ENCODE measurements around the gene WWOX. TPM values are rescaled to one million over a fixed set of nuclear protein-coding genes. Genes with fewer than 3 reads are reported as not detected.

WWOX gene
- total RNA-seq, 1 experiment from 2014 or later, result 15.6 TPM

DNA sequence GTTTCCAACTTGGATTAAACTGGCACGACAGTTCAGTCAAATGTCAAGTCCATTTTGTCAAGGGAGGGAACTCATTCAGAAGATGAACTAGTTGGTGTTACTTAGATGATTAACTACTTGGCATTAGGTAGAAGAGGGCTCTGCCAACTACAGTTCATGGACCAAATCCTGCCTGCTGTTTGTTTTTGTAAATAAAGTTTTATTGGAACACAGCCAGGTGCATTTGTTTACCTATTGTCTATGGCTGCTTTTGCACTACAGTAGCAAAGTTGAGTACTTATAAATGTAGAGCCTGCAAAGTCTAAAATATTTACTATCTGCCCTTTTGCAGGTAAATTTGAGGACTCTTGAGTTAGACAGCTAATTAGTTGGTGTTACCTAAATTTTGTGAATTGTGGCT is 1091.1 kb downstream of the WWOX start:
- H3K14ac ChIP-seq (ENCODE audit: insufficient read depth, low read length), result no peak overlapping the region
- no peak overlapping the region for H3T11ph ChIP-seq (ENCODE audit: low read length)
- no peak overlapping the region for H2BK5ac ChIP-seq (ENCODE audit: insufficient read length, low read length)
- no peak overlapping the region for H3K56ac ChIP-seq (ENCODE audit: insufficient read length, low read depth, low read length)
- H3K4me2 ChIP-seq (ENCODE audit: insufficient read depth, insufficient read length, low read length), result no peak overlapping the region
- no peak for DNase-seq
- no peak overlapping the region for H3K18ac ChIP-seq (ENCODE audit: insufficient read length, low read depth, low read length)
- Mint-ChIP-seq H3K4me1 (peaks cover 19 to 26% of the 10 kb centered on the region in 2 experiments), H3K27ac (no peak overlapping the region), H3K4me3 (no peak overlapping the region), H3K36me3 (ENCODE audit: insufficient read depth in 1 of 3, low read depth in 3 of 3) (no peaks in the 10 kb centered on the region), H3K9me3 (peaks cover 0 to 3% of the 10 kb centered on the region in 2 experiments; a peak in 1 of 5 replicates), H3K27me3 (ENCODE audit: low read depth) (no peaks in the 10 kb centered on the region)
- H2AFZ ChIP-seq (ENCODE audit: low read length), result no peak overlapping the region
- H3K4ac ChIP-seq (ENCODE audit: low read depth, low read length), result no peak overlapping the region
- H3K23me2 ChIP-seq (ENCODE audit: insufficient read length, low read depth, low read length, poor library complexity, severe bottlenecking), result no peaks in the 10 kb centered on the region
- no peak overlapping the region for H2BK12ac ChIP-seq (ENCODE audit: insufficient read length, low read depth, low read length)
- H3K23ac ChIP-seq (ENCODE audit: insufficient read length, low read depth, low read length), result no peak overlapping the region
- TF ChIP-seq, protein P1, sequence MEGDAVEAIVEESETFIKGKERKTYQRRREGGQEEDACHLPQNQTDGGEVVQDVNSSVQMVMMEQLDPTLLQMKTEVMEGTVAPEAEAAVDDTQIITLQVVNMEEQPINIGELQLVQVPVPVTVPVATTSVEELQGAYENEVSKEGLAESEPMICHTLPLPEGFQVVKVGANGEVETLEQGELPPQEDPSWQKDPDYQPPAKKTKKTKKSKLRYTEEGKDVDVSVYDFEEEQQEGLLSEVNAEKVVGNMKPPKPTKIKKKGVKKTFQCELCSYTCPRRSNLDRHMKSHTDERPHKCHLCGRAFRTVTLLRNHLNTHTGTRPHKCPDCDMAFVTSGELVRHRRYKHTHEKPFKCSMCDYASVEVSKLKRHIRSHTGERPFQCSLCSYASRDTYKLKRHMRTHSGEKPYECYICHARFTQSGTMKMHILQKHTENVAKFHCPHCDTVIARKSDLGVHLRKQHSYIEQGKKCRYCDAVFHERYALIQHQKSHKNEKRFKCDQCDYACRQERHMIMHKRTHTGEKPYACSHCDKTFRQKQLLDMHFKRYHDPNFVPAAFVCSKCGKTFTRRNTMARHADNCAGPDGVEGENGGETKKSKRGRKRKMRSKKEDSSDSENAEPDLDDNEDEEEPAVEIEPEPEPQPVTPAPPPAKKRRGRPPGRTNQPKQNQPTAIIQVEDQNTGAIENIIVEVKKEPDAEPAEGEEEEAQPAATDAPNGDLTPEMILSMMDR (conservative IDR thresholded peaks at IDR 0.05), result no peak
- no peak overlapping the region for H2BK15ac ChIP-seq (ENCODE audit: low read depth, low read length)
- H3K27me3 ChIP-seq (ENCODE audit: insufficient read depth, low read length), result no peaks in the 10 kb centered on the region
- no peak overlapping the region for H4K91ac ChIP-seq (ENCODE audit: insufficient read length, low read depth, low read length)
- H4K5ac ChIP-seq (ENCODE audit: insufficient read length, low read depth, low read length), result no peak overlapping the region
- H3K79me1 ChIP-seq (ENCODE audit: insufficient read depth, low read depth, low read length, poor library complexity, severe bottlenecking), result no peaks in the 10 kb centered on the region
- no peak overlapping the region for H4K8ac ChIP-seq (replicated peaks; ENCODE audit: insufficient read length, low read depth, low read length)
- no peak overlapping the region for H3K27ac ChIP-seq (ENCODE audit: insufficient read length, low read depth, low read length)
- H2AK5ac ChIP-seq (ENCODE audit: insufficient read length, low read length), result no peak overlapping the region
- H3K4me1 ChIP-seq (ENCODE audit: insufficient read depth, low read length), result peaks cover 10% of the 10 kb centered on the region; the same call in 1 of the 2 replicates
- no peaks in the 10 kb centered on the region for H3K79me2 ChIP-seq (ENCODE audit: insufficient read depth, low read length)
- no peak overlapping the region for H2BK120ac ChIP-seq (ENCODE audit: low read depth, low read length, poor library complexity, severe bottlenecking)
- H2BK20ac ChIP-seq (ENCODE audit: low read depth, low read length, poor library complexity, severe bottlenecking), result no peak overlapping the region
- H4K20me1 ChIP-seq (ENCODE audit: control insufficient read depth, insufficient read depth, insufficient read length), result no peaks in the 10 kb centered on the region
- no peaks in the 10 kb centered on the region for H3K9me3 ChIP-seq (ENCODE audit: control insufficient read depth, low read depth, low read length)
- no peak overlapping the region for H3K9ac ChIP-seq (ENCODE audit: extremely low read depth, insufficient read length, low read length)
- no CpG with 5 or more reads among the region's 1 CpG for WGBS (ENCODE audit: extremely low coverage, insufficient read length, low lambda C conversion rate)
